Loucy (cell line): ENCODE results near the gene PBX1.

ENCODE experiments used
- EZH2phosphoT487 ChIP-seq: fragments of 200-600 bp; IDR thresholded peaks from 2 replicates; pipeline ENCODE4 v1.6.1; 2018; ENCODE audit warnings: antibody characterized with exemption, mild to moderate bottlenecking, moderate library complexity, borderline replicate concordance
- TF ChIP-seq, protein P1 (sequence below): fragments of 200-600 bp; sonication (generic); conservative IDR thresholded peaks from 2 replicates; pipeline ENCODE4 v1.5.1; 2014; ENCODE audit warnings: mild to moderate bottlenecking, antibody characterized with exemption, low read length

DNA sequence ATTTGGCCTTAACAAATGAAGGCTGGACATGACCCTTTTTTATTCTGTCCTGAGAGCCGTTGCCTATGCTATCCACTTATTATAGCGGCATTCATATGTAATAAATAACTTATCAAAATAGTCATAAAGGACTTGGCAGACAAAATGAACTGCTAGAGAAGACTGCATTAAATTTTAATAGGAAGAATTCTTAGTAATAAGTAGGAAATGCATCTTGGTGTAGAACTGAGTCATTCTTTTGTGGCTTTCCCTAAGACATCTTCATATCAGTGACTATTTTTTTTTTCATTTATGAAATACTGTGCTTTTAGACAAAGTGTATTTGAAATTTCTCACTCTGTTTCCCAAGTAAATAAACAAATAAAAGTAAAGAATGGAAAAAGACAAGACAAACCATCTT lies 45.6 kb downstream of the PBX1 start:
- TF ChIP-seq, protein P1, sequence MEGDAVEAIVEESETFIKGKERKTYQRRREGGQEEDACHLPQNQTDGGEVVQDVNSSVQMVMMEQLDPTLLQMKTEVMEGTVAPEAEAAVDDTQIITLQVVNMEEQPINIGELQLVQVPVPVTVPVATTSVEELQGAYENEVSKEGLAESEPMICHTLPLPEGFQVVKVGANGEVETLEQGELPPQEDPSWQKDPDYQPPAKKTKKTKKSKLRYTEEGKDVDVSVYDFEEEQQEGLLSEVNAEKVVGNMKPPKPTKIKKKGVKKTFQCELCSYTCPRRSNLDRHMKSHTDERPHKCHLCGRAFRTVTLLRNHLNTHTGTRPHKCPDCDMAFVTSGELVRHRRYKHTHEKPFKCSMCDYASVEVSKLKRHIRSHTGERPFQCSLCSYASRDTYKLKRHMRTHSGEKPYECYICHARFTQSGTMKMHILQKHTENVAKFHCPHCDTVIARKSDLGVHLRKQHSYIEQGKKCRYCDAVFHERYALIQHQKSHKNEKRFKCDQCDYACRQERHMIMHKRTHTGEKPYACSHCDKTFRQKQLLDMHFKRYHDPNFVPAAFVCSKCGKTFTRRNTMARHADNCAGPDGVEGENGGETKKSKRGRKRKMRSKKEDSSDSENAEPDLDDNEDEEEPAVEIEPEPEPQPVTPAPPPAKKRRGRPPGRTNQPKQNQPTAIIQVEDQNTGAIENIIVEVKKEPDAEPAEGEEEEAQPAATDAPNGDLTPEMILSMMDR, result no peak
- no peak for TF ChIP-seq EZH2phosphoT487
